ENCODE data around the gene SEC16A.

SEC16A gene

GRCh38 chr9:136443087-136443486, 39.8 kb downstream of the SEC16A start:
- FAIRE-seq (no peak), DNase-seq (ENCODE audit: extremely low spot score, insufficient read length, low read depth) (no peak)

GRCh38 chr9:136442265-136442664, 40.6 kb downstream of the SEC16A start:
- DNase-seq (ENCODE audit: extremely low spot score, insufficient read length, low read depth): no peak
- no peak for FAIRE-seq

- FAIRE-seq: no peak
- DNase-seq (ENCODE audit: extremely low spot score, insufficient read length, low read depth): no peak
Observed at GRCh38 chr9:136441681-136442245, 41.1 kb downstream of the SEC16A start.

GRCh38 chr9:136441191-136441680, 41.6 kb downstream of the SEC16A start:
- no peak for DNase-seq (ENCODE audit: extremely low spot score, insufficient read length, low read depth)
- no peak for FAIRE-seq

- DNase-seq (ENCODE audit: extremely low spot score, insufficient read length, low read depth) (peak; percentile 86), FAIRE-seq (peak; percentile 71)
Observed at GRCh38 chr9:136439481-136440408, 43.1 kb downstream of the SEC16A start, which contains the start of gene INPP5E. INPP5E (minus strand) TSS chr9:136439845; CDS start chr9:136439419, 426 bp downstream.

- peak; percentile 78 for FAIRE-seq
- DNase-seq (ENCODE audit: extremely low spot score, insufficient read length, low read depth): peak; percentile 65
Observed at GRCh38 chr9:136438548-136439480, 44.0 kb downstream of the SEC16A start.

GRCh38 chr9:136437839-136438547, 44.8 kb downstream of the SEC16A start:
- no peak for DNase-seq (ENCODE audit: extremely low spot score, insufficient read length, low read depth)
- no peak for FAIRE-seq

- FAIRE-seq (no peak), DNase-seq (ENCODE audit: extremely low spot score, insufficient read length, low read depth) (no peak)
Observed at GRCh38 chr9:136437430-136437829, 45.4 kb downstream of the SEC16A start.

GRCh38 chr9:136436055-136436634, 46.7 kb downstream of the SEC16A start:
- DNase-seq (ENCODE audit: extremely low spot score, insufficient read length, low read depth): no peak
- no peak for FAIRE-seq

- DNase-seq (ENCODE audit: extremely low spot score, insufficient read length, low read depth): no peak
- no peak for FAIRE-seq
Observed at GRCh38 chr9:136434580-136435169, 48.2 kb downstream of the SEC16A start.

GRCh38 chr9:136433849-136434579, 48.8 kb downstream of the SEC16A start:
- DNase-seq (ENCODE audit: extremely low spot score, insufficient read length, low read depth): no peak
- FAIRE-seq: no peak

GRCh38 chr9:136433043-136433715, 49.7 kb downstream of the SEC16A start:
- DNase-seq (ENCODE audit: extremely low spot score, insufficient read length, low read depth): no peak
- no peak for FAIRE-seq

- DNase-seq (ENCODE audit: extremely low spot score, insufficient read length, low read depth) (no peak), FAIRE-seq (no peak)
Observed at GRCh38 chr9:136432591-136432990, 50.2 kb downstream of the SEC16A start.

- FAIRE-seq (no peak), DNase-seq (ENCODE audit: extremely low spot score, insufficient read length, low read depth) (no peak)
Observed at GRCh38 chr9:136431782-136432350, 51.0 kb downstream of the SEC16A start.

GRCh38 chr9:136430588-136431234, 52.1 kb downstream of the SEC16A start:
- FAIRE-seq (no peak), DNase-seq (ENCODE audit: extremely low spot score, insufficient read length, low read depth) (no peak)

- DNase-seq (ENCODE audit: extremely low spot score, insufficient read length, low read depth): no peak
- no peak for FAIRE-seq
Observed at GRCh38 chr9:136429683-136430491, 53.0 kb downstream of the SEC16A start.

All from GM18507 (cell line).